Measurements from ENCODE around the gene PHACTR3.

Gene PHACTR3

GRCh38 chr20:59668926-59669850 is 64.8 kb downstream of the PHACTR3 start:
- DNase-seq: no peak

GRCh38 chr20:59670786-59671492 is 66.6 kb downstream of the PHACTR3 start:
- no peak for DNase-seq

GRCh38 chr20:59671661-59672471 is 67.5 kb downstream of the PHACTR3 start:
- DNase-seq: no peak

- DNase-seq: no peak
These were observed 68.2 kb downstream of the PHACTR3 start for GRCh38 chr20:59672576-59672975.

GRCh38 chr20:59673288-59673997 is 69.1 kb downstream of the PHACTR3 start:
- DNase-seq: no peak

GRCh38 chr20:59673998-59674445 is 69.7 kb downstream of the PHACTR3 start:
- no peak for DNase-seq

GRCh38 chr20:59676126-59676850 is 71.9 kb downstream of the PHACTR3 start:
- peak in 12 of 56 donors; percentile 21 to 65 (median 33) for DNase-seq

- peak in 3 of 56 donors; percentile 30 to 54 (median 48) for DNase-seq
These were observed 72.5 kb downstream of the PHACTR3 start for GRCh38 chr20:59676851-59677182.

- no peak for DNase-seq
These were observed 73.2 kb downstream of the PHACTR3 start for GRCh38 chr20:59677586-59677985.

GRCh38 chr20:59678288-59678687 is 73.9 kb downstream of the PHACTR3 start:
- peak in 25 of 56 donors; percentile 12 to 59 (median 34) for DNase-seq

- no peak for DNase-seq
These were observed 74.6 kb downstream of the PHACTR3 start for GRCh38 chr20:59678951-59679350.

GRCh38 chr20:59680148-59680650 is 75.9 kb downstream of the PHACTR3 start:
- DNase-seq: no peak

GRCh38 chr20:59680852-59681251 is 76.5 kb downstream of the PHACTR3 start:
- no peak for DNase-seq

GRCh38 chr20:59682603-59683002 is 78.3 kb downstream of the PHACTR3 start:
- DNase-seq: peak in 9 of 56 donors; percentile 19 to 48 (median 27)

GRCh38 chr20:59683181-59683580 is 78.8 kb downstream of the PHACTR3 start:
- DNase-seq: peak in 2 of 56 donors; percentile 20 to 22

- no peak for DNase-seq
These were observed 80.4 kb downstream of the PHACTR3 start for GRCh38 chr20:59684685-59685242.

GRCh38 chr20:59686404-59687346 is 82.3 kb downstream of the PHACTR3 start:
- no peak for DNase-seq

- DNase-seq: no peak
These were observed 84.0 kb downstream of the PHACTR3 start for GRCh38 chr20:59688356-59688755.

Data from nucleus accumbens (tissue), 56 donors.